ENCODE results near the gene TRAF1. TPM values are rescaled to one million over a fixed set of nuclear protein-coding genes. Genes with fewer than 3 reads are reported as not detected.
A peak's percentile ranks its signal among the peaks of the same experiment; 100 is the strongest.

Gene TRAF1
- total and polyA plus RNA-seq, 7 donors: 0.46 to 10.0 (median 4.6) TPM

DNA sequence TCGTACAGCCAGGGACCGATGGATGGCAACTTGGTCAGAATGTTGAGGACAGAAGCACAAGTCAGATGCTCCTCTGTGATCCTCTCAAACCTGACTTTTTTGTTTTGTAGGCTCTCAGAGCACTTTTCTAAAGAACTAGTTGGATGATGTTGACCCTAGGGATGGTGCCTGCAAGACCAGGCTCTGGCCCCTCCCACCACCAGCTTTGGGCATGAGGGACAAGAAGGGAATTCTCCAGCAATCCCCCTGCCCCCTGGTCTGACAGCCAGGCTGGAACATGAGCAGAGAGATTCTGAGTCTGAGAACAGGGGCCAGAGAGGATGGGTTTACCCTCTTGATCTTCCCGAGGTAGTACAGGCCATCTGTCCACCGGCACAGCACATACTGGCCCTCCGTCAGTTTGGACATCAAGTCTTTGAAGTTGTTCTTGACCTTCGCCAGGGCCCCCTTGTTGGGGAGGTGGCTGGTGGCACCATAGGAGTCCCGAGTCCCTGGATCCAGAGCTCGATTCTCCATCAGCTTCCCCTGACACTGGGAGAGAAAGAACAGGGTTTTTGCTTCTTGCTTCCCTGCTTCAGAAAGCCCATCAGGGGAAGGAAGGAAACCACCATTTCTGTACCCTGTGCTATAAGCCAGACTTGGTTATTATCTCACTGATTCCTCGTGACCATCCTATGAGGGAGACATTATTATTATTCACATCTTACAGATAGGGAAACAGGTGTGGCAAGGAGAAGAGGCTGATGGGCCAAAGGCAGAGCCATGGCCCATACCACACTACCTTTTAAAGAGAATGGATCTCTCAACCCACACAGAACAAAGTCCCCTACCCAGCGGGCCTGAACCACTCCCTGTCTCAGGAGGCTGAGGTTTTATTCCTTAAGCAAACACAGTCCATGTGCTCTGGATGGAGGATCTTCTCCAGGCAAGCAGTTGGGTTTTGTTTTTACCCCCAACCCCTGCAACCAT, 52.1 kb downstream of the TRAF1 start:
- H3K4me3 ChIP-seq: no peak overlapping the region
- peak overlapping the region in 2 of 4 donors; percentile 94 to 96 for H3K27ac ChIP-seq
- intact Hi-C loops (cut with DNase I): loop anchor here (10.0 kb wide), 1 partner anchor 200 kb away; the partner anchor contains the start of gene CNTRL
- TF ChIP-seq EP300 (IDR thresholded peaks at IDR 0.05): no peak
- TF ChIP-seq POLR2A (IDR thresholded peaks at IDR 0.05): no peak
- no peak for TF ChIP-seq POLR2AphosphoS5 (IDR thresholded peaks at IDR 0.05)
- TF ChIP-seq, protein P1, sequence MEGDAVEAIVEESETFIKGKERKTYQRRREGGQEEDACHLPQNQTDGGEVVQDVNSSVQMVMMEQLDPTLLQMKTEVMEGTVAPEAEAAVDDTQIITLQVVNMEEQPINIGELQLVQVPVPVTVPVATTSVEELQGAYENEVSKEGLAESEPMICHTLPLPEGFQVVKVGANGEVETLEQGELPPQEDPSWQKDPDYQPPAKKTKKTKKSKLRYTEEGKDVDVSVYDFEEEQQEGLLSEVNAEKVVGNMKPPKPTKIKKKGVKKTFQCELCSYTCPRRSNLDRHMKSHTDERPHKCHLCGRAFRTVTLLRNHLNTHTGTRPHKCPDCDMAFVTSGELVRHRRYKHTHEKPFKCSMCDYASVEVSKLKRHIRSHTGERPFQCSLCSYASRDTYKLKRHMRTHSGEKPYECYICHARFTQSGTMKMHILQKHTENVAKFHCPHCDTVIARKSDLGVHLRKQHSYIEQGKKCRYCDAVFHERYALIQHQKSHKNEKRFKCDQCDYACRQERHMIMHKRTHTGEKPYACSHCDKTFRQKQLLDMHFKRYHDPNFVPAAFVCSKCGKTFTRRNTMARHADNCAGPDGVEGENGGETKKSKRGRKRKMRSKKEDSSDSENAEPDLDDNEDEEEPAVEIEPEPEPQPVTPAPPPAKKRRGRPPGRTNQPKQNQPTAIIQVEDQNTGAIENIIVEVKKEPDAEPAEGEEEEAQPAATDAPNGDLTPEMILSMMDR (IDR thresholded peaks at IDR 0.05): no peak
- no peaks in the 10 kb centered on the region for H3K27me3 ChIP-seq
- peaks cover 0 to 20% (median 17%) of the 10 kb centered on the region in 4 donors for H3K4me1 ChIP-seq
- no peaks in the 10 kb centered on the region for H3K9me3 ChIP-seq
- H3K36me3 ChIP-seq: peaks cover 0 to 23% (median 0%) of the 10 kb centered on the region in 4 donors
- WGBS, 2 donors: 86 to 91% methylated on average over 10 of the region's 10 CpGs
- DNase-seq: no peak

- Histone ChIP-seq H3K9me3 (no peaks in the 10 kb centered on the region), H3K36me3 (peaks cover 0 to 23% (median 0%) of the 10 kb centered on the region in 4 donors), H3K27ac (no peak overlapping the region), H3K4me3 (no peak overlapping the region), H3K4me1 (peaks cover 0 to 24% (median 20%) of the 10 kb centered on the region in 4 donors), H3K27me3 (no peaks in the 10 kb centered on the region)
- intact Hi-C loops (cut with DNase I): loop anchor here (10.0 kb wide), 1 partner anchor 201 kb away; the partner anchor contains the start of gene CNTRL
- no peak for DNase-seq
- WGBS, 2 donors: 40 to 63% methylated on average over 4 of the region's 4 CpGs
- TF ChIP-seq, protein P1 (IDR thresholded peaks at IDR 0.05): no peak
Observed at GRCh38 chr9:120873512-120873911, 53.1 kb downstream of the TRAF1 start.

- H3K27me3 ChIP-seq: no peaks in the 10 kb centered on the region
- H3K4me1 ChIP-seq: peaks cover 0 to 28% (median 23%) of the 10 kb centered on the region in 4 donors
- no peaks in the 10 kb centered on the region for H3K9me3 ChIP-seq
- H3K36me3 ChIP-seq: peaks cover 0 to 23% (median 0%) of the 10 kb centered on the region in 4 donors
- intact Hi-C loops (cut with DNase I): loop anchor here (10.0 kb wide), 1 partner anchor 202 kb away; the partner anchor contains the start of gene CNTRL
- TF ChIP-seq, protein P1 (IDR thresholded peaks at IDR 0.05): no peak
- TF ChIP-seq EP300 (IDR thresholded peaks at IDR 0.05) (no peak), POLR2A (IDR thresholded peaks at IDR 0.05) (no peak), POLR2AphosphoS5 (IDR thresholded peaks at IDR 0.05) (no peak)
- no peak overlapping the region for H3K27ac ChIP-seq
- 91 to 95% methylated on average over 3 of the region's 3 CpGs for whole genome bisulfite sequencing, 2 donors
- no peak for DNase-seq
- no peak overlapping the region for H3K4me3 ChIP-seq
Observed at GRCh38 chr9:120872791-120873502, 53.6 kb downstream of the TRAF1 start.

- H3K36me3 ChIP-seq: peaks cover 0 to 39% (median 0%) of the 10 kb centered on the region in 4 donors
- no peak overlapping the region for H3K4me3 ChIP-seq
- no peak for DNase-seq
- peak overlapping the region; percentile 85 to 93 (median 88) for H3K27ac ChIP-seq
- no peaks in the 10 kb centered on the region for H3K27me3 ChIP-seq
- intact Hi-C loops (cut with DNase I): loop anchor here (10.0 kb wide), 1 partner anchor 205 kb away; the partner anchor contains the start of gene CNTRL
- 84 to 90% methylated on average over 9 of the region's 9 CpGs for WGBS, 2 donors
- no peak for TF ChIP-seq POLR2AphosphoS5 (IDR thresholded peaks at IDR 0.05)
- no peaks in the 10 kb centered on the region for H3K9me3 ChIP-seq
- peaks cover 0 to 20% (median 13%) of the 10 kb centered on the region in 4 donors for H3K4me1 ChIP-seq
Observed at GRCh38 chr9:120870206-120870605, 56.4 kb downstream of the TRAF1 start.
